Stimulated activated naive B cell treated with anti-CD40 and anti-IgM and Interleukin-4, amounts not matched to agents 10 μg/mL and 1 μg/mL and 100 μg/mL, for 72 hours (primary cell): ENCODE results near the gene YIF1A.
"Not testable (repeated sequence)": the region's sequence is repeated elsewhere in the genome, so short reads cannot be mapped to it uniquely, and the experiment has no call there.

Experiments
- ATAC-seq, 2 donors: fragments of 150-1000 bp; cut with Tn5 transposase; replicated peaks; 2 replicates each; pipeline ENCODE4 v1.10.0; 2021; ENCODE audit warnings: moderate library complexity in 1 of 2
- DNase-seq: peaks from one replicate; pipeline ENCODE4 v3.0.0; 2021
- H3K27ac Mint-ChIP-seq: one replicate; pipeline ENCODE4 v1.8.0; 2022; ENCODE audit warnings: mild to moderate bottlenecking, mixed read lengths
- H3K27me3 Mint-ChIP-seq, 2 donors: one replicate each; pipeline ENCODE4 v1.8.0; 2022; ENCODE audit warnings: mixed read lengths in 2 of 2
- H3K36me3 Mint-ChIP-seq, 2 donors: one replicate each; pipeline ENCODE4 v1.8.0; 2022; ENCODE audit warnings: mixed read lengths in 2 of 2, mild to moderate bottlenecking in 1 of 2
- H3K4me1 Mint-ChIP-seq, 2 donors: one replicate each; pipeline ENCODE4 v1.8.0; 2022; ENCODE audit warnings: mixed read lengths in 2 of 2, mild to moderate bottlenecking in 1 of 2
- H3K4me3 Mint-ChIP-seq, 2 donors: one replicate each; pipeline ENCODE4 v1.8.0; 2022; ENCODE audit warnings: mild to moderate bottlenecking in 2 of 2, mixed read lengths in 2 of 2, moderate library complexity in 1 of 2
- H3K9me3 Mint-ChIP-seq, 2 donors: one replicate each; pipeline ENCODE4 v1.8.0; 2022; ENCODE audit warnings: mixed read lengths in 2 of 2, mild to moderate bottlenecking in 1 of 2

Gene YIF1A

GRCh38 chr11:66279092-66279734, 9.7 kb downstream of the YIF1A start:
- Mint-ChIP-seq H3K4me3 (peak overlapping the region; percentile 75 to 78), H3K9me3 (no peaks in the 10 kb centered on the region), H3K27me3 (peaks cover 11 to 22% of the 10 kb centered on the region in 2 donors), H3K36me3 (peaks cover 25 to 31% of the 10 kb centered on the region in 2 donors), H3K4me1 (peaks cover 31 to 51% of the 10 kb centered on the region in 2 donors), H3K27ac (peak overlapping the region; percentile 56)
- no peak for ATAC-seq
- DNase-seq, result no peak

- ATAC-seq, result no peak
Measured at GRCh38 chr11:66278363-66279091, 10.4 kb downstream of the YIF1A start.

GRCh38 chr11:66277471-66278362, 11.2 kb downstream of the YIF1A start, which contains the start of gene CNIH2:
Gene CNIH2, plus strand, starts transcription at chr11:66278175. Its CDS starts 282 bp downstream, at chr11:66278457.
- Mint-ChIP-seq H3K27ac (peak within 1 kb of the TSS; percentile 71), H3K4me1 (peaks cover 25 to 41% of the 10 kb centered on the region in 2 donors), H3K9me3 (no peaks in the 10 kb centered on the region), H3K4me3 (peak within 1 kb of the TSS; percentile 75 to 78), H3K36me3 (peaks cover 36 to 38% of the 10 kb centered on the region in 2 donors), H3K27me3 (peaks cover 11 to 22% of the 10 kb centered on the region in 2 donors)
- DNase-seq, result no peak
- ATAC-seq, result peak; percentile 22 to 29

More at GRCh38 chr11:66278363-66279091, 10.4 kb downstream of the YIF1A start:
- Mint-ChIP-seq H3K4me3 (peak overlapping the region; percentile 75 to 78), H3K27ac (peak overlapping the region; percentile 56), H3K9me3 (no peaks in the 10 kb centered on the region), H3K27me3 (peaks cover 11 to 22% of the 10 kb centered on the region in 2 donors), H3K4me1 (peaks cover 31 to 47% of the 10 kb centered on the region in 2 donors), H3K36me3 (peaks cover 29 to 33% of the 10 kb centered on the region in 2 donors)
- no peak for DNase-seq

- H3K9me3 Mint-ChIP-seq, ATAC-seq, DNase-seq: not testable (repeated sequence)
- Mint-ChIP-seq H3K4me1 (peaks cover 21 to 34% of the 10 kb centered on the region in 2 donors), H3K36me3 (peaks cover 40 to 43% of the 10 kb centered on the region in 2 donors), H3K27me3 (peaks cover 11 to 22% of the 10 kb centered on the region in 2 donors), H3K4me3 (peak overlapping the region; percentile 50 to 58), H3K27ac (peak overlapping the region; percentile 71)
Measured at GRCh38 chr11:66277064-66277463, 11.9 kb downstream of the YIF1A start.

GRCh38 chr11:66276619-66277018, 12.3 kb downstream of the YIF1A start:
- Mint-ChIP-seq H3K36me3 (peaks cover 39 to 48% of the 10 kb centered on the region in 2 donors), H3K27ac (peak overlapping the region; percentile 71), H3K27me3 (peaks cover 11 to 22% of the 10 kb centered on the region in 2 donors), H3K4me1 (peaks cover 19 to 30% of the 10 kb centered on the region in 2 donors)
- DNase-seq, H3K9me3 Mint-ChIP-seq, ATAC-seq, H3K4me3 Mint-ChIP-seq: not testable (repeated sequence)

GRCh38 chr11:66275984-66276612, 12.8 kb downstream of the YIF1A start:
- DNase-seq, result no peak
- Mint-ChIP-seq H3K9me3 (no peaks in the 10 kb centered on the region), H3K4me1 (peaks cover 17 to 27% of the 10 kb centered on the region in 2 donors), H3K27me3 (peaks cover 11 to 21% of the 10 kb centered on the region in 2 donors), H3K36me3 (peaks cover 39 to 48% of the 10 kb centered on the region in 2 donors), H3K27ac (no peak overlapping the region), H3K4me3 (no peak overlapping the region)
- no peak for ATAC-seq

- Mint-ChIP-seq H3K4me1 (peaks cover 20 to 34% of the 10 kb centered on the region in 2 donors), H3K4me3 (no peak overlapping the region), H3K9me3 (no peaks in the 10 kb centered on the region), H3K27me3 (peaks cover 11 to 15% of the 10 kb centered on the region in 2 donors), H3K27ac (no peak overlapping the region), H3K36me3 (peaks cover 43 to 50% of the 10 kb centered on the region in 2 donors)
- ATAC-seq (no peak), DNase-seq (no peak)
Measured at GRCh38 chr11:66275396-66275795, 13.5 kb downstream of the YIF1A start.

- H3K4me1 Mint-ChIP-seq, result peaks cover 26 to 39% of the 10 kb centered on the region in 2 donors
- peaks cover 4 to 7% of the 10 kb centered on the region in 2 donors for H3K27me3 Mint-ChIP-seq
Measured at GRCh38 chr11:66274219-66274618, 14.7 kb downstream of the YIF1A start.

GRCh38 chr11:66272596-66272995, 16.3 kb downstream of the YIF1A start:
- no peak for ATAC-seq
- H3K27ac Mint-ChIP-seq, result no peak overlapping the region
- H3K4me3 Mint-ChIP-seq, result no peak overlapping the region
- H3K27me3 Mint-ChIP-seq, result no peaks in the 10 kb centered on the region
- peaks cover 43 to 58% of the 10 kb centered on the region in 2 donors for H3K36me3 Mint-ChIP-seq
- H3K9me3 Mint-ChIP-seq, result no peaks in the 10 kb centered on the region
- H3K4me1 Mint-ChIP-seq, result peaks cover 26 to 37% of the 10 kb centered on the region in 2 donors
- DNase-seq, result no peak

More at GRCh38 chr11:66274219-66274618, 14.7 kb downstream of the YIF1A start:
- Mint-ChIP-seq H3K27ac (no peak overlapping the region), H3K9me3 (no peaks in the 10 kb centered on the region), H3K36me3 (peaks cover 43 to 52% of the 10 kb centered on the region in 2 donors), H3K4me3 (no peak overlapping the region)
- DNase-seq, result no peak
- no peak for ATAC-seq

GRCh38 chr11:66271816-66272215, 17.1 kb downstream of the YIF1A start:
- H3K27me3 Mint-ChIP-seq, result no peaks in the 10 kb centered on the region
- H3K4me3 Mint-ChIP-seq, result no peak overlapping the region
- H3K4me1 Mint-ChIP-seq, result peaks cover 28 to 37% of the 10 kb centered on the region in 2 donors
- H3K27ac Mint-ChIP-seq, result no peak overlapping the region
- H3K9me3 Mint-ChIP-seq, result no peaks in the 10 kb centered on the region
- ATAC-seq (no peak), DNase-seq (no peak)
- H3K36me3 Mint-ChIP-seq, result peaks cover 46 to 61% of the 10 kb centered on the region in 2 donors

- ATAC-seq (no peak), DNase-seq (no peak)
- peaks cover 37 to 50% of the 10 kb centered on the region in 2 donors for H3K36me3 Mint-ChIP-seq
- peak overlapping the region; percentile 98 for H3K27ac Mint-ChIP-seq
- H3K9me3 Mint-ChIP-seq, result no peaks in the 10 kb centered on the region
- peak overlapping the region; percentile 91 to 98 for H3K4me3 Mint-ChIP-seq
- H3K4me1 Mint-ChIP-seq, result peaks cover 30 to 38% of the 10 kb centered on the region in 2 donors
- no peaks in the 10 kb centered on the region for H3K27me3 Mint-ChIP-seq
Measured at GRCh38 chr11:66268952-66269905, 19.7 kb downstream of the YIF1A start.

- Mint-ChIP-seq H3K9me3 (no peaks in the 10 kb centered on the region), H3K27ac (peak within 1 kb of the TSS; percentile 98), H3K27me3 (no peaks in the 10 kb centered on the region), H3K36me3 (peaks cover 36 to 51% of the 10 kb centered on the region in 2 donors), H3K4me3 (peak within 1 kb of the TSS; percentile 91 to 98), H3K4me1 (peaks cover 30 to 38% of the 10 kb centered on the region in 2 donors)
- DNase-seq (peak; percentile 100), ATAC-seq (peak; percentile 85 to 88)
Measured at GRCh38 chr11:66268244-66268951, 20.5 kb downstream of the YIF1A start, which contains the start of gene RAB1B. Gene RAB1B, plus strand, starts transcription at chr11:66268639. Its CDS starts 41 bp downstream, at chr11:66268680.
